Naive B cell (primary cell): ENCODE measurements around the gene PROC. TPM values are rescaled to one million over a fixed set of nuclear protein-coding genes. Genes with fewer than 3 reads are reported as not detected.

ENCODE experiments used
- ATAC-seq, 2 donors: fragments of 150-1000 bp; cut with Tn5 transposase; 2 replicates each; pipeline ENCODE4 v1.10.0; 2021; ENCODE audit warnings: low read depth in 2 of 2, mild to moderate bottlenecking in 2 of 2, moderate library complexity in 2 of 2
- DNase-seq: peaks from one replicate; pipeline ENCODE4 v3.0.0; 2022
- H3K27ac Mint-ChIP-seq, 6 donors: one replicate each; pipeline ENCODE4 v1.8.0; 2020 to 2022; ENCODE audit warnings: mild to moderate bottlenecking in 6 of 6, mixed read lengths in 6 of 6, moderate library complexity in 5 of 6, inconsistent platforms in 2 of 6
- H3K27me3 Mint-ChIP-seq, 3 donors: one replicate each; pipeline ENCODE4 v1.8.0; 2021 to 2022; ENCODE audit warnings: mixed read lengths in 3 of 3, mild to moderate bottlenecking in 1 of 3
- H3K36me3 Mint-ChIP-seq, 2 donors: one replicate each; pipeline ENCODE4 v1.8.0; 2020 to 2022; ENCODE audit warnings: mixed read lengths in 2 of 2, inconsistent platforms in 1 of 2, mild to moderate bottlenecking in 1 of 2
- H3K4me1 Mint-ChIP-seq, 3 donors: one replicate each; pipeline ENCODE4 v1.8.0; 2020 to 2022; ENCODE audit warnings: mixed read lengths in 3 of 3, inconsistent platforms in 1 of 3, mild to moderate bottlenecking in 1 of 3, moderate library complexity in 1 of 3
- H3K4me3 Mint-ChIP-seq, 8 donors: one replicate each; pipeline ENCODE4 v1.8.0; 2020 to 2022; ENCODE audit warnings: mild to moderate bottlenecking in 8 of 8, mixed read lengths in 8 of 8, moderate library complexity in 8 of 8, inconsistent platforms in 2 of 8
- H3K9me3 Mint-ChIP-seq, 7 donors: one replicate each; pipeline ENCODE4 v1.8.0; 2020 to 2022; ENCODE audit warnings: mixed read lengths in 7 of 7, mild to moderate bottlenecking in 5 of 7, inconsistent platforms in 2 of 7, moderate library complexity in 1 of 7
- polyA plus RNA-seq, 6 donors: library from polyadenylated mRNA; unstranded; fragments of 300-500 nt; fragmentation: Illumina TruSeq; gene quantifications; one replicate each; pipeline ENCODE4 v1.2.3, GENCODE V29; 2021; ENCODE audit warnings: low read depth in 6 of 6

PROC gene
- polyA plus RNA-seq, 6 donors from 2014 or later: 0.53 TPM; not detected in 5

- peaks cover 0 to under 1% (median 0%) of the 10 kb centered on the region in 3 donors for H3K27me3 Mint-ChIP-seq
- no peaks in the 10 kb centered on the region for H3K9me3 Mint-ChIP-seq
- no peak overlapping the region for H3K4me3 Mint-ChIP-seq
- H3K36me3 Mint-ChIP-seq: no peaks in the 10 kb centered on the region
- H3K4me1 Mint-ChIP-seq: peaks cover 8 to 16% (median 14%) of the 10 kb centered on the region in 3 donors
- ATAC-seq (no peak), DNase-seq (no peak)
- H3K27ac Mint-ChIP-seq: no peak overlapping the region
Measured at GRCh38 chr2:127427376-127428056, 9.3 kb downstream of the PROC start.

- Mint-ChIP-seq H3K4me1 (peaks cover 8 to 10% (median 9%) of the 10 kb centered on the region in 3 donors), H3K27me3 (no peaks in the 10 kb centered on the region), H3K4me3 (no peak overlapping the region), H3K36me3 (no peaks in the 10 kb centered on the region), H3K27ac (no peak overlapping the region), H3K9me3 (no peaks in the 10 kb centered on the region)
- no peak for DNase-seq
- ATAC-seq: no peak
Measured at GRCh38 chr2:127428057-127428814, 10.0 kb downstream of the PROC start.

- Mint-ChIP-seq H3K36me3 (no peaks in the 10 kb centered on the region), H3K27ac (no peak overlapping the region), H3K9me3 (no peaks in the 10 kb centered on the region), H3K27me3 (no peaks in the 10 kb centered on the region), H3K4me1 (peaks cover 4 to 6% (median 5%) of the 10 kb centered on the region in 3 donors), H3K4me3 (no peak overlapping the region)
- ATAC-seq: no peak
- DNase-seq: no peak
Measured at GRCh38 chr2:127428815-127429109, 10.5 kb downstream of the PROC start.

GRCh38 chr2:127429291-127429690 is 11.1 kb downstream of the PROC start:
- Mint-ChIP-seq H3K9me3 (no peaks in the 10 kb centered on the region), H3K27me3 (no peaks in the 10 kb centered on the region), H3K4me3 (no peak overlapping the region), H3K36me3 (no peaks in the 10 kb centered on the region), H3K27ac (peak overlapping the region in 1 of 6 donors; percentile 37), H3K4me1 (peaks cover 0 to 3% (median 0%) of the 10 kb centered on the region in 3 donors)
- DNase-seq (no peak), ATAC-seq (no peak)

GRCh38 chr2:127429844-127430425 is 11.7 kb downstream of the PROC start:
- H3K27me3 Mint-ChIP-seq: no peaks in the 10 kb centered on the region
- H3K4me3 Mint-ChIP-seq: no peak overlapping the region
- no peaks in the 10 kb centered on the region for H3K36me3 Mint-ChIP-seq
- H3K27ac Mint-ChIP-seq: no peak overlapping the region
- peaks cover 0 to 3% (median 0%) of the 10 kb centered on the region in 3 donors for H3K4me1 Mint-ChIP-seq
- no peak for ATAC-seq
- no peak for DNase-seq
- no peaks in the 10 kb centered on the region for H3K9me3 Mint-ChIP-seq

GRCh38 chr2:127431408-127432023 is 13.3 kb downstream of the PROC start:
- Mint-ChIP-seq H3K27ac (no peak overlapping the region), H3K36me3 (no peaks in the 10 kb centered on the region), H3K9me3 (no peaks in the 10 kb centered on the region), H3K4me1 (no peaks in the 10 kb centered on the region), H3K4me3 (no peak overlapping the region), H3K27me3 (no peaks in the 10 kb centered on the region)
- no peak for ATAC-seq
- DNase-seq: no peak

- no peak for DNase-seq
- Mint-ChIP-seq H3K4me1 (no peaks in the 10 kb centered on the region), H3K4me3 (no peak overlapping the region), H3K36me3 (no peaks in the 10 kb centered on the region), H3K27ac (no peak overlapping the region), H3K9me3 (peaks cover 0 to 4% (median 1%) of the 10 kb centered on the region in 7 donors), H3K27me3 (no peaks in the 10 kb centered on the region)
- no peak for ATAC-seq
Measured at GRCh38 chr2:127434515-127434914, 16.3 kb downstream of the PROC start.

GRCh38 chr2:127437056-127437455 is 18.8 kb downstream of the PROC start:
- ATAC-seq: no peak
- Mint-ChIP-seq H3K27me3 (no peaks in the 10 kb centered on the region), H3K4me1 (no peaks in the 10 kb centered on the region), H3K36me3 (peaks cover 0 to 10% of the 10 kb centered on the region in 2 donors), H3K9me3 (peaks cover 6 to 21% (median 16%) of the 10 kb centered on the region in 7 donors), H3K4me3 (no peak overlapping the region), H3K27ac (no peak overlapping the region)
- no peak for DNase-seq

GRCh38 chr2:127437781-127438726 is 19.8 kb downstream of the PROC start:
- Mint-ChIP-seq H3K4me1 (no peaks in the 10 kb centered on the region), H3K9me3 (peaks cover 6 to 29% (median 16%) of the 10 kb centered on the region in 7 donors), H3K4me3 (peak overlapping the region in 1 of 8 donors; percentile 42), H3K27me3 (no peaks in the 10 kb centered on the region), H3K27ac (no peak overlapping the region), H3K36me3 (peaks cover 0 to 10% of the 10 kb centered on the region in 2 donors)
- ATAC-seq: no peak
- DNase-seq: no peak

- Mint-ChIP-seq H3K27me3 (no peaks in the 10 kb centered on the region), H3K4me3 (no peak overlapping the region), H3K4me1 (no peaks in the 10 kb centered on the region), H3K27ac (no peak overlapping the region), H3K36me3 (peaks cover 0 to 10% of the 10 kb centered on the region in 2 donors), H3K9me3 (peaks cover 6 to 30% (median 19%) of the 10 kb centered on the region in 7 donors)
- no peak for DNase-seq
- ATAC-seq: no peak
Measured at GRCh38 chr2:127439343-127439742, 21.1 kb downstream of the PROC start.

- DNase-seq (no peak), ATAC-seq (no peak)
- peak overlapping the region in 1 of 6 donors; percentile 10 for H3K27ac Mint-ChIP-seq
- H3K9me3 Mint-ChIP-seq: peaks cover 5 to 13% (median 9%) of the 10 kb centered on the region in 7 donors
- no peak overlapping the region for H3K4me3 Mint-ChIP-seq
- H3K36me3 Mint-ChIP-seq: peaks cover 7 to 15% of the 10 kb centered on the region in 2 donors
- H3K27me3 Mint-ChIP-seq: peaks cover 0 to 3% (median 0%) of the 10 kb centered on the region in 3 donors
- peaks cover 0 to 4% (median 0%) of the 10 kb centered on the region in 3 donors for H3K4me1 Mint-ChIP-seq
Measured at GRCh38 chr2:127448526-127448925, 30.3 kb downstream of the PROC start.

- peaks cover 7 to 15% of the 10 kb centered on the region in 2 donors for H3K36me3 Mint-ChIP-seq
- peaks cover 0 to 6% (median 0%) of the 10 kb centered on the region in 3 donors for H3K4me1 Mint-ChIP-seq
- H3K4me3 Mint-ChIP-seq: no peak overlapping the region
- no peak overlapping the region for H3K27ac Mint-ChIP-seq
- ATAC-seq (no peak), DNase-seq (no peak)
- peaks cover 5 to 12% (median 8%) of the 10 kb centered on the region in 7 donors for H3K9me3 Mint-ChIP-seq
- peaks cover 0 to 3% (median 0%) of the 10 kb centered on the region in 3 donors for H3K27me3 Mint-ChIP-seq
Measured at GRCh38 chr2:127449414-127449813, 31.2 kb downstream of the PROC start.
